ENCODE results near the gene MDM1. TPM values are rescaled to one million over a fixed set of nuclear protein-coding genes. Genes with fewer than 3 reads are reported as not detected.

Gene MDM1
- total RNA-seq, 1 experiment from 2014 or later = 10.0 TPM

- DNase-seq (ENCODE audit: low read depth, low spot score) = no peak
- H3K27ac ChIP-seq (ENCODE audit: low read depth, low read length) = no peak overlapping the region
- no peaks in the 10 kb centered on the region for H3K27me3 ChIP-seq (ENCODE audit: insufficient read depth, low read length)
- no peak overlapping the region for H3K9ac ChIP-seq (ENCODE audit: low read length)
- intact Hi-C loops (cut with micrococcal nuclease) = no loop called here
- CTCF ChIA-PET = no interaction called here
- TF ChIP-seq ATF3 (IDR thresholded peaks at IDR 0.05) (no peak), EZH2 (IDR thresholded peaks at IDR 0.05) (no peak), FOSL1 (IDR thresholded peaks at IDR 0.05; ENCODE audit: low read depth) (no peak), RAD21 (IDR thresholded peaks at IDR 0.05; ENCODE audit: low read depth) (no peak), JUND (IDR thresholded peaks at IDR 0.05) (no peak)
- TF ChIP-seq, protein P1, sequence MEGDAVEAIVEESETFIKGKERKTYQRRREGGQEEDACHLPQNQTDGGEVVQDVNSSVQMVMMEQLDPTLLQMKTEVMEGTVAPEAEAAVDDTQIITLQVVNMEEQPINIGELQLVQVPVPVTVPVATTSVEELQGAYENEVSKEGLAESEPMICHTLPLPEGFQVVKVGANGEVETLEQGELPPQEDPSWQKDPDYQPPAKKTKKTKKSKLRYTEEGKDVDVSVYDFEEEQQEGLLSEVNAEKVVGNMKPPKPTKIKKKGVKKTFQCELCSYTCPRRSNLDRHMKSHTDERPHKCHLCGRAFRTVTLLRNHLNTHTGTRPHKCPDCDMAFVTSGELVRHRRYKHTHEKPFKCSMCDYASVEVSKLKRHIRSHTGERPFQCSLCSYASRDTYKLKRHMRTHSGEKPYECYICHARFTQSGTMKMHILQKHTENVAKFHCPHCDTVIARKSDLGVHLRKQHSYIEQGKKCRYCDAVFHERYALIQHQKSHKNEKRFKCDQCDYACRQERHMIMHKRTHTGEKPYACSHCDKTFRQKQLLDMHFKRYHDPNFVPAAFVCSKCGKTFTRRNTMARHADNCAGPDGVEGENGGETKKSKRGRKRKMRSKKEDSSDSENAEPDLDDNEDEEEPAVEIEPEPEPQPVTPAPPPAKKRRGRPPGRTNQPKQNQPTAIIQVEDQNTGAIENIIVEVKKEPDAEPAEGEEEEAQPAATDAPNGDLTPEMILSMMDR (IDR thresholded peaks at IDR 0.05 in 2 of 3, conservative IDR thresholded peaks at IDR 0.05 in 1 of 3; ENCODE audit: borderline replicate concordance in 1 of 3, insufficient read depth in 1 of 3, low read depth in 2 of 3, low read length in 2 of 3) = no peak
- no peaks in the 10 kb centered on the region for H4K20me1 ChIP-seq (ENCODE audit: insufficient read depth)
- no peaks in the 10 kb centered on the region for H3K9me3 ChIP-seq (ENCODE audit: control insufficient read depth in 1 of 2, insufficient read depth in 1 of 2, low read depth in 1 of 2, low read length in 2 of 2)
- no peaks in the 10 kb centered on the region for H3K79me2 ChIP-seq (ENCODE audit: insufficient read depth, low read length)
- ATAC-seq = no peak
- H3K4me1 ChIP-seq (ENCODE audit: control insufficient read depth in 1 of 2, insufficient read depth in 2 of 2, low read length in 2 of 2) = peaks cover 5 to 9% of the 10 kb centered on the region in 2 experiments; a peak in 3 of 4 replicates
- no peaks in the 10 kb centered on the region for H3K36me3 ChIP-seq (ENCODE audit: control insufficient read depth in 1 of 2, insufficient read depth in 2 of 2, low read length in 2 of 2)
- no peaks in the 10 kb centered on the region for H3K9me2 ChIP-seq (ENCODE audit: insufficient read depth)
- H3K4me2 ChIP-seq (ENCODE audit: low read length) = no peak overlapping the region
- no TSS peak for BruUV-seq (replicated peaks)
- RAD21 ChIA-PET (ENCODE audit: low non-redundant PET in 1 of 2, low total read pairs in 2 of 2, uncharacterized antibody in 2 of 2, unreplicated experiment in 2 of 2) = no interaction called here
- POLR2A ChIA-PET = no interaction called here
- no peak overlapping the region for H2AFZ ChIP-seq (ENCODE audit: low read depth, low read length, poor library complexity, severe bottlenecking)
- H3K4me3 ChIP-seq (replicated peaks in 1 of 2; ENCODE audit: low read depth in 1 of 2, low read length in 2 of 2) = no peak overlapping the region
Measured at GRCh38 chr12:68281322-68282077, 50.7 kb downstream of the MDM1 start.

- CTCF ChIA-PET = no interaction called here
- intact Hi-C loops (cut with micrococcal nuclease) = no loop called here
- TF ChIP-seq ELF1 (IDR thresholded peaks at IDR 0.05; ENCODE audit: borderline replicate concordance, low read depth) (no peak), CEBPB (IDR thresholded peaks at IDR 0.05; ENCODE audit: low read depth) (no peak), SRF (IDR thresholded peaks at IDR 0.05; ENCODE audit: low read depth) (no peak), CBX3 (IDR thresholded peaks at IDR 0.05; ENCODE audit: low read depth) (no peak), POLR2A (IDR thresholded peaks at IDR 0.05; ENCODE audit: borderline replicate concordance, extremely low read depth, insufficient read depth, insufficient read length) (no peak), EZH2 (IDR thresholded peaks at IDR 0.05) (no peak)
- TF ChIP-seq, protein P2, sequence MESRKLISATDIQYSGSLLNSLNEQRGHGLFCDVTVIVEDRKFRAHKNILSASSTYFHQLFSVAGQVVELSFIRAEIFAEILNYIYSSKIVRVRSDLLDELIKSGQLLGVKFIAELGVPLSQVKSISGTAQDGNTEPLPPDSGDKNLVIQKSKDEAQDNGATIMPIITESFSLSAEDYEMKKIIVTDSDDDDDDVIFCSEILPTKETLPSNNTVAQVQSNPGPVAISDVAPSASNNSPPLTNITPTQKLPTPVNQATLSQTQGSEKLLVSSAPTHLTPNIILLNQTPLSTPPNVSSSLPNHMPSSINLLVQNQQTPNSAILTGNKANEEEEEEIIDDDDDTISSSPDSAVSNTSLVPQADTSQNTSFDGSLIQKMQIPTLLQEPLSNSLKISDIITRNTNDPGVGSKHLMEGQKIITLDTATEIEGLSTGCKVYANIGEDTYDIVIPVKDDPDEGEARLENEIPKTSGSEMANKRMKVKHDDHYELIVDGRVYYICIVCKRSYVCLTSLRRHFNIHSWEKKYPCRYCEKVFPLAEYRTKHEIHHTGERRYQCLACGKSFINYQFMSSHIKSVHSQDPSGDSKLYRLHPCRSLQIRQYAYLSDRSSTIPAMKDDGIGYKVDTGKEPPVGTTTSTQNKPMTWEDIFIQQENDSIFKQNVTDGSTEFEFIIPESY (IDR thresholded peaks at IDR 0.05; ENCODE audit: extremely low read depth, insufficient replicate concordance, low read length) = no peak
- TF ChIP-seq, protein P1 (IDR thresholded peaks at IDR 0.05 in 2 of 3, conservative IDR thresholded peaks at IDR 0.05 in 1 of 3; ENCODE audit: borderline replicate concordance in 1 of 3, insufficient read depth in 1 of 3, low read depth in 2 of 3, low read length in 2 of 3) = no peak
Measured at GRCh38 chr12:68280240-68280639, 51.9 kb downstream of the MDM1 start.

More at GRCh38 chr12:68280240-68280639, 51.9 kb downstream of the MDM1 start:
- H3K79me2 ChIP-seq (ENCODE audit: insufficient read depth, low read length) = no peaks in the 10 kb centered on the region
- DNase-seq (ENCODE audit: low read depth, low spot score) (no peak), ATAC-seq (no peak)
- no peak overlapping the region for H3K27ac ChIP-seq (ENCODE audit: low read depth, low read length)
- H4K20me1 ChIP-seq (ENCODE audit: insufficient read depth) = no peaks in the 10 kb centered on the region
- POLR2A ChIA-PET = no interaction called here
- no peak overlapping the region for H3K9ac ChIP-seq (ENCODE audit: low read length)
- H3K4me1 ChIP-seq (ENCODE audit: control insufficient read depth in 1 of 2, insufficient read depth in 2 of 2, low read length in 2 of 2) = peaks cover 5 to 9% of the 10 kb centered on the region in 2 experiments; a peak in 3 of 4 replicates
- H3K27me3 ChIP-seq (ENCODE audit: insufficient read depth, low read length) = no peaks in the 10 kb centered on the region
- H3K4me2 ChIP-seq (ENCODE audit: low read length) = no peak overlapping the region
- H3K9me3 ChIP-seq (ENCODE audit: control insufficient read depth in 1 of 2, insufficient read depth in 1 of 2, low read depth in 1 of 2, low read length in 2 of 2) = no peaks in the 10 kb centered on the region
- no peak overlapping the region for H2AFZ ChIP-seq (ENCODE audit: low read depth, low read length, poor library complexity, severe bottlenecking)
- H3K4me3 ChIP-seq (replicated peaks in 1 of 2; ENCODE audit: low read depth in 1 of 2, low read length in 2 of 2) = no peak overlapping the region
- no TSS peak for BruUV-seq (replicated peaks)
- no peaks in the 10 kb centered on the region for H3K9me2 ChIP-seq (ENCODE audit: insufficient read depth)
- RAD21 ChIA-PET (ENCODE audit: low non-redundant PET in 1 of 2, low total read pairs in 2 of 2, uncharacterized antibody in 2 of 2, unreplicated experiment in 2 of 2) = no interaction called here
- H3K36me3 ChIP-seq (ENCODE audit: control insufficient read depth in 1 of 2, insufficient read depth in 2 of 2, low read length in 2 of 2) = no peaks in the 10 kb centered on the region
